Esophagus muscularis mucosa (tissue), 4 donors: Measurements from ENCODE around the gene CD109. TPM values are rescaled to one million over a fixed set of nuclear protein-coding genes. Genes with fewer than 3 reads are reported as not detected.

Source experiments
- DNase-seq: peaks from one replicate; pipeline ENCODE4 v3.0.0-alpha.2; 2017; ENCODE audit errors: extremely low spot score
- H3K27ac ChIP-seq, 4 donors: fragments of 200-600 bp; sonication (generic); replicated peaks in 1 of 4; 1 replicate in 3 of 4; 2 replicates in 1 of 4; pipeline ENCODE4 v1.5.1; 2016 to 2019; ENCODE audit warnings: mild to moderate bottlenecking in 1 of 4
- H3K27me3 ChIP-seq, 4 donors: fragments of 200-600 bp; sonication (generic); one replicate each; pipeline versions ENCODE4 v1.5.1 to v1.6.0; 2016 to 2019
- H3K36me3 ChIP-seq, 4 donors: fragments of 200-600 bp; sonication (generic); one replicate each; pipeline ENCODE4 v1.5.1; 2016 to 2019
- H3K4me1 ChIP-seq, 4 donors: fragments of 200-600 bp; sonication (generic); one replicate each; pipeline ENCODE4 v1.5.1; 2016 to 2019
- H3K4me3 ChIP-seq, 4 donors: fragments of 200-600 bp; sonication (generic); 1 replicate in 2 of 4; 2 replicates in 2 of 4; pipeline ENCODE4 v1.5.1; 2016 to 2019; ENCODE audit warnings: mild to moderate bottlenecking in 4 of 4, moderate library complexity in 1 of 4
- H3K9me3 ChIP-seq, 4 donors: fragments of 200-600 bp; sonication (generic); 1 replicate in 3 of 4; 2 replicates in 1 of 4; pipeline ENCODE4 v1.5.1; 2016 to 2019
- CTCF ChIP-seq, 3 experiments: fragments of 200-600 bp in 2 of 3; fragments of 450-650 bp in 1 of 3; sonication (generic) in 2 of 3; IDR thresholded peaks; one replicate each; pipeline ENCODE4 v1.5.1; 2017 to 2019; ENCODE audit warnings: antibody characterized with exemption in 3 of 3, mild to moderate bottlenecking in 2 of 3, moderate library complexity in 1 of 3
- EP300 ChIP-seq: sonication (generic); formaldehyde crosslinking; IDR thresholded peaks from one replicate; pipeline ENCODE4 v1.6.1; 2017; ENCODE audit warnings: antibody characterized with exemption
- POLR2A ChIP-seq: fragments of 450-650 bp; IDR thresholded peaks from one replicate; pipeline ENCODE4 v1.6.1; 2017; ENCODE audit warnings: antibody characterized with exemption, moderate library complexity, mild to moderate bottlenecking, low read depth
- POLR2AphosphoS5 ChIP-seq, 2 donors: sonication (generic); formaldehyde crosslinking; IDR thresholded peaks; one replicate each; pipeline ENCODE4 v1.6.1; 2017; ENCODE audit warnings: antibody characterized with exemption in 2 of 2
- WGBS: methylation state at CpG from one replicate; pipeline ENCODE4 v1.1.5; 2018; 5-methylcytosine and 5-hydroxymethylcytosine counted together
- intact Hi-C: fragments of 100-400 bp; cut with DNase I; formaldehyde crosslinking; loops from one replicate; pipeline ENCODE4 v1.15.1; 2023
- total RNA-seq, 4 donors: library from RNA; depleted of rRNA; stranded (reverse); fragments of >200 nt; gene quantifications; one replicate each; pipeline versions ENCODE4 v1.1.0 to v1.2.1, GENCODE V29; 2016

CD109 gene
- total RNA-seq, 4 donors from 2014 or later, result 12.1 to 21.4 (median 15.8) TPM

DNA sequence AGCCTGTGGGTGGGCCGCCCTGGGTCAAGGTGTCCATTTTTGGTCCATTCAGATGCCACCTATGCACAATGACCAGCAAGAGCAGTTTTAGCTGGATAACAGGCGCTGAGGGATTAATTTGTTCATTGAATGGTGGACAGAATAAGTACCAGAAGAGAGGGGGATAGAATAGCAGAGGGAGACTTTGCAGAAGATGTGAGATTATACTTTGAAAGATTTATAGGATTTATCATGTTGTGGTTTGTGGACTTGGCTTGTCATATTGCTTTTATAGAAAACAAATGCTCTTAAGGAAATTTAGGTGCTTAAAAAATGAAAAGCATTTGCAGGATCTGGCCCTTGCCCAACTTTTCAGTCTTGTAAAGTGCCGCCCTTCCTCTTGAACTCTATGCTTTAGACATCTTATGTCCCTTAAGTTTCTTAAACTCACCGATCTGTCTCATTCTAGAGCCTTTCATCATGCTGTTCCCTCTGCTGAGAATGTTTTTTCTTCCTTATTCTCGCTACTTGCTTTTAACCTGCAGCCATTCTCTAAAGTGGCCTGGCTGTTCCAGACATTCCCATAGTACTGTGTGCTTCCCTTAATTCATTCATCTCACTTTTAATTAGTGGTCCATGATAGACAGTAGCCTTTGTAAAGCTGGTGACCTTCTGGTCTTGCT lies 42.5 kb downstream of the CD109 start:
- Histone ChIP-seq H3K4me1 (peaks cover 0 to 11% (median 9%) of the 10 kb centered on the region in 4 donors), H3K27ac (no peak overlapping the region), H3K4me3 (no peak overlapping the region), H3K27me3 (no peaks in the 10 kb centered on the region), H3K9me3 (no peaks in the 10 kb centered on the region), H3K36me3 (no peaks in the 10 kb centered on the region)
- intact Hi-C loops, result loop anchor here (5.0 to 10.0 kb wide), 2 partner anchors 119 to 224 kb away; no protein-coding TSS in a partner anchor
- no peak for DNase-seq
- 69% methylated on average over 5 of the region's 5 CpGs for WGBS
- TF ChIP-seq POLR2AphosphoS5 (IDR thresholded peaks at IDR 0.05), result no peak
- TF ChIP-seq POLR2A, result no peak
- TF ChIP-seq EP300, result no peak
- TF ChIP-seq CTCF (IDR thresholded peaks at IDR 0.05), result no peak

GRCh38 chr6:73739096-73739495 lies 43.1 kb downstream of the CD109 start:
- peaks cover 0 to 16% (median 12%) of the 10 kb centered on the region in 4 donors for H3K4me1 ChIP-seq
- intact Hi-C loops, result loop anchor here (5.0 to 10.0 kb wide), 2 partner anchors 118 to 224 kb away; no protein-coding TSS in a partner anchor
- H3K4me3 ChIP-seq, result no peak overlapping the region
- H3K36me3 ChIP-seq, result no peaks in the 10 kb centered on the region
- 64% methylated on average over 2 of the region's 2 CpGs for WGBS
- H3K27ac ChIP-seq, result no peak overlapping the region
- H3K27me3 ChIP-seq, result no peaks in the 10 kb centered on the region
- no peak for DNase-seq
- H3K9me3 ChIP-seq, result no peaks in the 10 kb centered on the region
- TF ChIP-seq POLR2A (no peak), CTCF (IDR thresholded peaks at IDR 0.05) (peak; percentile 77 to 85 (median 80))

DNA sequence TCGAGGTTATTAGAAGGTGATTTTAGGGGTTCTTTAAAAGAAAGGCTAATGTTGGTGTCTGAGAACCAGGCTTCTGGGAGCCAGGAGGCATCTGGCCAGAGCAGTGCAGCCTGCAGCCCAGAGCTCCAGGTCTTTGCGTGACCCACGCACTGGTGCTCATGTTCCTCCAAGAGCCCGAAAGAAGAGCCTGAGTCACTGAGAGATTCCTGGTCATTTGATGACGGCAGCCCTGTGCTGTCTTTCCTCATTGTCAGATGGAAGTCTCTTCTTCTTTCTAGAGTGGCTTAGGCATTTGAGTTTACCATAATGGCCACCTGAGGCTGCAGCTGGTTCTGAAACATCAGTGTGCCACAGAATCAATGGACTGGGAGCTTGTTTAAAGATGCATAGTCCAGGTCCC lies 46.4 kb downstream of the CD109 start:
- Histone ChIP-seq H3K27me3 (no peaks in the 10 kb centered on the region), H3K27ac (no peak overlapping the region), H3K9me3 (no peaks in the 10 kb centered on the region), H3K4me3 (no peak overlapping the region), H3K36me3 (no peaks in the 10 kb centered on the region), H3K4me1 (peaks cover 0 to 16% (median 12%) of the 10 kb centered on the region in 4 donors)
- 94% methylated on average over 5 of the region's 5 CpGs for WGBS
- intact Hi-C loops, result loop anchor here (5.0 kb wide), 1 partner anchor 1470 kb away; no protein-coding TSS in a partner anchor
- no peak for DNase-seq
- TF ChIP-seq CTCF (IDR thresholded peaks at IDR 0.05) (no peak), POLR2A (no peak), EP300 (no peak), POLR2AphosphoS5 (IDR thresholded peaks at IDR 0.05) (no peak)

GRCh38 chr6:73743081-73743480 lies 47.1 kb downstream of the CD109 start:
- intact Hi-C loops, result loop anchor here (5.0 kb wide), 1 partner anchor 1469 kb away; no protein-coding TSS in a partner anchor
- no peak for DNase-seq

More at GRCh38 chr6:73743081-73743480, 47.1 kb downstream of the CD109 start:
- WGBS, result 85% methylated on average over 3 of the region's 3 CpGs
- no peaks in the 10 kb centered on the region for H3K36me3 ChIP-seq
- H3K27me3 ChIP-seq, result no peaks in the 10 kb centered on the region
- no peaks in the 10 kb centered on the region for H3K9me3 ChIP-seq
- TF ChIP-seq POLR2AphosphoS5 (IDR thresholded peaks at IDR 0.05) (no peak), CTCF (IDR thresholded peaks at IDR 0.05) (no peak), EP300 (no peak), POLR2A (no peak)
- no peak overlapping the region for H3K4me3 ChIP-seq
- peaks cover 0 to 16% (median 12%) of the 10 kb centered on the region in 4 donors for H3K4me1 ChIP-seq
- no peak overlapping the region for H3K27ac ChIP-seq
